Activated CD4-positive, alpha-beta memory T cell treated with anti-CD3 and anti-CD28 coated beads for 36 hours (primary cell): Measurements from ENCODE around the gene IL11. TPM values are rescaled to one million over a fixed set of nuclear protein-coding genes. Genes with fewer than 3 reads are reported as not detected.
A peak's percentile ranks its signal among the peaks of the same experiment; 100 is the strongest.

ENCODE experiments used
- CTCF ChIA-PET: fragments of 350-600 bp; sonication (Branson Sonifier 250); formaldehyde crosslinking; loops from one replicate; lab custom pipeline; 2021; ENCODE audit warnings: antibody characterized with exemption, inconsistent platforms; lab: Charles Lee
- POLR2A ChIA-PET: fragments of 350-600 bp; sonication (Branson Sonifier 250); formaldehyde crosslinking; loops from one replicate; lab custom pipeline; 2021; ENCODE audit warnings: antibody characterized with exemption; lab: Charles Lee
- DNase-seq: peaks from one replicate; pipeline ENCODE4 v3.0.0-alpha.2; 2020
- H3K27ac Mint-ChIP-seq: one replicate; pipeline ENCODE4 v1.8.0; 2021; ENCODE audit warnings: mixed read lengths
- H3K27me3 Mint-ChIP-seq: one replicate; pipeline ENCODE4 v1.8.0; 2021; ENCODE audit warnings: mixed read lengths
- H3K36me3 Mint-ChIP-seq: one replicate; pipeline ENCODE4 v1.8.0; 2021; ENCODE audit warnings: mixed read lengths
- H3K4me1 Mint-ChIP-seq: one replicate; pipeline ENCODE4 v1.8.0; 2021; ENCODE audit warnings: low read depth, mixed read lengths
- H3K4me3 Mint-ChIP-seq: one replicate; pipeline ENCODE4 v1.8.0; 2021; ENCODE audit warnings: mild to moderate bottlenecking, mixed read lengths
- H3K9me3 Mint-ChIP-seq: one replicate; pipeline ENCODE4 v1.8.0; 2021; ENCODE audit warnings: mixed read lengths
- intact Hi-C: fragments of 100-400 bp; cut with micrococcal nuclease; formaldehyde crosslinking; loops from one replicate; pipeline ENCODE4 v1.15.1; 2023
- total RNA-seq, 2 experiments: library from RNA; stranded (reverse); gene quantifications; one replicate each; pipeline ENCODE4 v1.2.3, GENCODE V29; 2021

IL11 gene
- total RNA-seq, 2 experiments from 2014 or later: 0.17 to 0.39 TPM

DNA sequence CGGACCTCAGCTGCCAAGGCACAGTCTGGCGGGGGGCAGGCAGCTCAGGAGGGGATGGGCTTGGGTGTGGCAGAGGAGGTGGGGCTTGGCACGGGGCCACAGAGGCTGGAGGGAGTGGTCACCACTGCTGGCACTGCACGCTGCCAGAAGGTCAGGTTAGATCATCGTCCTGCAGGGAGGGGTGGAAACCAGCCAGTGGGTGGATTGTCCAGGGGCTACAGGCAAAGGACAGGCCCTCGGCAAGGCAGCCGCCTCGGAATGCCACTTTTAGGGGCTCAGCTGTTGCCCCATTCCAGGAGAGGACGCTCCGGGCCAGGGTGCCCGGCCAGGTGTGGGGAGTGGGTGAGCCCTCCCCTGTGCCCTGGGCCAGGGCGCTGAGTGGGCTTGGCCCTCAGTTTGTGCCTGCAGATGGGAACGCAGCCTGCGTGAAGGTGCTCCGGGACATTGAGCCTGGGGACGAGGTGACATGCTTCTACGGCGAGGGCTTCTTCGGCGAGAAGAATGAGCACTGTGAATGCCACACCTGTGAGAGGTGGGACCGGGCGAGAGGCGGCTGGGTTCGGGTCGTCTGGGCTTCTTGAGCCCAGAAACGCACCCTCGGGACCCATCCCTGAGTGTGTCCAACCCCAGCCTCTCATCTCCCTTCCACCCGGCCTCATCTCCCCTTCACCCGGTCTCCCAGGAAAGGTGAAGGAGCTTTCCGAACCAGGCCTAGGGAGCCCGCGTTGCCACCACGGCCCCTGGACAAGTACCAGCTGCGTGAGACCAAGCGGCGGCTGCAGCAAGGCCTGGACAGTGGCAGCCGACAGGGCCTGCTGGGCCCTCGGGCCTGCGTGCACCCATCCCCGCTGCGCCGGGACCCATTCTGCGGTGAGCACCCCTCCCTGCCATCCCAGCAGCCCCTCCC lies 24.2 kb downstream of the IL11 start:
- ChIA-PET POLR2A (no interaction called here), CTCF (no interaction called here)
- Mint-ChIP-seq H3K9me3 (no peaks in the 10 kb centered on the region), H3K4me1 (peaks cover 6% of the 10 kb centered on the region), H3K4me3 (no peak overlapping the region), H3K27ac (no peak overlapping the region), H3K27me3 (peaks cover 2% of the 10 kb centered on the region), H3K36me3 (peaks cover 14% of the 10 kb centered on the region)
- intact Hi-C loops: no loop called here
- no peak for DNase-seq

DNA sequence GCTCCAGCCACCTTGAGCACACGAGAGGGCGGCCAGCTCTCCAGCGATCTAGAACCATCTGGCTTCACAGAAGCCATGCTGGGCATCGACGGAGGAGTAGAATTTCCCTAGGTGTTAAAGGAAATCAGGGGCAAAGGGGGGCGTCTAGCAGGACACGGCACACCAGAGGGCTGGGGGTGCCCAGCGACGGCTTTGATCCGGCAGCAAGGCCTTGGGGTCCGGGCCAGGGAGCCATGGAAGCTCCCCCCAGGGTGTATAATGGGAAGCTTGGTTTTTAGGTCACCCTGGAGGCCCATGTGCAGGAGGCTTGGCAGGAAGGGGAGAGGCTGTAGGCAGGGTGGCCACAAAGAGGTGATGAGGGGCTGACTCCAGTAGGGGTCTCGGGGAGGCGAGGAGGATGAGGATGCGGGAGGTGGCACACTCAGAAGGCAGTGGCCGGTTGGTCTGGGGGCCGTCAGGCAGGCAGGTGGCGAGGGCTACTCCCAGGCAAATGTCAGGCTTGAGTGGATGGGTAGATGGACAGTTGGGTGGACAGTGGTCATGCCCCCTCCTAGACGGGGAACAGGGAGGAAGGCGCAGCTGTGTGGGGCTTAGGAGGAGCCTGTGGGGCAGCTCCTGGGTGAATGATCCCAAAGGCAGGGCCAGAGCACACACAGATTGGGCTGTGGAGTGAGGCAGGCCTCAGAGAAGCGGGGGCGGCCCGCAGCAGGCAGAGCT lies 25.0 kb downstream of the IL11 start:
- Mint-ChIP-seq H3K4me3 (no peak overlapping the region), H3K9me3 (no peaks in the 10 kb centered on the region), H3K4me1 (peaks cover 6% of the 10 kb centered on the region), H3K36me3 (peaks cover 14% of the 10 kb centered on the region), H3K27ac (no peak overlapping the region), H3K27me3 (no peaks in the 10 kb centered on the region)
- POLR2A ChIA-PET: no interaction called here
- intact Hi-C loops: no loop called here
- CTCF ChIA-PET: no interaction called here
- no peak for DNase-seq

DNA sequence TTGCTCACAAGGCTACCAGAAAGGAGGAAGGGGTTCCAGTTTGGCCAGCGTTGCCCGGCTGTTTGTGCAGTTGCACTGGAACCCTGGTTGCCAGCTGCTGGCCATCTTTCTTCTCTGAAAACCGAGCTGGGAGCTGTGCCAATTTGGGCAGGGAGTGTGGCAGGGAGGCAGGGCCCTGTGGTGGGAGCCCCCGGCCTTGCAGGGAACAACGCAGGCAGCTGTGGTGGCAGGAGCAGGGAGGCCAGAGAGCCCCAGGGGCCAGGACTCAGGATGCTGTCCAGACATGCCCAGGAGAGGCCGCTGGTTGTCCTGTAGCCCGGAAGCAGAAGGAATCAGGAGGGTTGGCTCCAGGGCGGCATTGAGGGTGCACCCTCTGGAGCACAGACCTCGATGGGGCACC lies 25.8 kb downstream of the IL11 start:
- DNase-seq: no peak
- Mint-ChIP-seq H3K36me3 (peaks cover 14% of the 10 kb centered on the region), H3K27ac (no peak overlapping the region), H3K27me3 (no peaks in the 10 kb centered on the region), H3K9me3 (no peaks in the 10 kb centered on the region), H3K4me3 (no peak overlapping the region), H3K4me1 (peaks cover 8% of the 10 kb centered on the region)
- CTCF ChIA-PET: no interaction called here
- intact Hi-C loops: no loop called here
- POLR2A ChIA-PET: no interaction called here

DNA sequence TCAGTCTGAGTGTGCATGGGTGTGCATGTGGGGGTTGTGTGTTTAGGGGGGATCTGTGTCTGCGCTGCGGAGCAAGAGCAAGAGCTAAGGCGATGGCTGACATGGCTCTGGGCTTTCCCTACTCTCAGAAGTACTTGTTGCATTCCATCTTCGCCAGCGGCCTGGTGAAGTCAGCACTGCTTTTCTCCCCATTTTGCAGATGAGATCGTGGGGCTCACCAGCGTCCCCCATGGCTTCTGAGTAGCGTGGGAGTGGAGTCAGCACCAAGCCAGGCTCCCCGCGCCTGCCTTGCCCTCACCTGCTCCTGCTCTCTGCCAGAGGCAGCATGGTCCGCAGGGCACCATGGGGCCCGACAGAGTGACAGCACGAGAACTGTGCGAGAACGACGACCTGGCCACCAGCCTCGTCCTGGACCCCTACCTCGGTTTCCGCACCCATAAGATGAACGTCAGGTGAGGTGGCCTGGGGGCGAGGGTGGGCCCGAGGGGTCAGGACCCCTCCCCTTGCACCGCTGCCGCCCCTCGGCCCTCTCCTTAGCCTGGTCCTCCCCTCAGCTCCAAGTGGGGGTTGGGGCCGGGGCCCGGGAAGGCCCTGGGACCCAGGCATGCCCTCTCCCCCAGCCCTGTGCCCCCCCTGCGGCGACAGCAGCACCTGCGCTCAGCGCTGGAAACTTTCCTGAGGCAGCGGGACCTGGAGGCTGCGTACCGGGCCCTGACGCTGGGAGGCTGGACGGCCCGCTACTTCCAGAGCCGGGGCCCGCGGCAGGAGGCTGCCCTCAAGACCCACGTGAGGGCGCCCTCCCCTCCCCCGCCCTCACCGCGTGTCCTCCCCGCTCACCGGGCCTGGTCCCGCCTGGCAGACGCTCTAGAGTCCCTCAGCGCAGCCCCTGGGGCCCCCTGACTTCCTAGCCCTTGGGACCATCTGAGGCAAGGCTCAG lies 28.4 kb downstream of the IL11 start:
- peak overlapping the region; percentile 66 for H3K4me3 Mint-ChIP-seq
- H3K27ac Mint-ChIP-seq: no peak overlapping the region
- peaks cover 14% of the 10 kb centered on the region for H3K36me3 Mint-ChIP-seq
- no peak for DNase-seq
- intact Hi-C loops: no loop called here
- H3K27me3 Mint-ChIP-seq: peaks cover 3% of the 10 kb centered on the region
- POLR2A ChIA-PET: interaction anchor here (1.3 kb wide), 1 partner anchor 41 kb away, joined by 3 read pairs; no protein-coding TSS in a partner anchor
- H3K4me1 Mint-ChIP-seq: peaks cover 13% of the 10 kb centered on the region
- H3K9me3 Mint-ChIP-seq: no peaks in the 10 kb centered on the region
- CTCF ChIA-PET: no interaction called here

DNA sequence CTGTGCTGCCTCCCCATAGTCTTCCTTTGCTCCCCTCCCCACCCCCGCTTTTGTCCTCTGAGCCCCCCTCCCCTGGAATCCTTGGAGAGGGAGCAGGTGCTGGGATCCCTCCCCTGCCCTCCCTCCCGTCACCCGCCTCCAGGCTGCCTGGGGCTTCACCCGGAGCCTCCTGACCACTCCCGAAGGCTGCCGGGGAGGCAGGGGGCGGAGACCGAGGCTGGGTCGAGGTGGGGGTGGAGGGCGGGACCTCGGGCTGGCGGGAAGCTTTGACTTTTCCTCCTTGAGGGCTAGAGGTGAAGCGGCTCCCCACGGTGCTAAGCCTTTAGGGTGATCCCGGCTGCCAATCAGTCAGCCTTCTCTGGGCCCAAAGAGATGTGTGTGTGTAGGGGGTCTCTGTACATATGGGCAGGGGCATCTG lies 29.1 kb downstream of the IL11 start:
- peaks cover 13% of the 10 kb centered on the region for H3K4me1 Mint-ChIP-seq
- H3K9me3 Mint-ChIP-seq: no peaks in the 10 kb centered on the region
- intact Hi-C loops: no loop called here
- ChIA-PET CTCF (interaction anchor here (1.0 kb wide), 1 partner anchor 39 kb away, joined by 3 read pairs; no protein-coding TSS in a partner anchor), POLR2A (interaction anchor here (1.3 kb wide), 1 partner anchor 40 kb away, joined by 3 read pairs; no protein-coding TSS in a partner anchor)
- H3K36me3 Mint-ChIP-seq: peaks cover 14% of the 10 kb centered on the region
- peak overlapping the region; percentile 87 for H3K4me3 Mint-ChIP-seq
- peaks cover 6% of the 10 kb centered on the region for H3K27me3 Mint-ChIP-seq
- peak; percentile 85 for DNase-seq
- H3K27ac Mint-ChIP-seq: peak overlapping the region; percentile 59

DNA sequence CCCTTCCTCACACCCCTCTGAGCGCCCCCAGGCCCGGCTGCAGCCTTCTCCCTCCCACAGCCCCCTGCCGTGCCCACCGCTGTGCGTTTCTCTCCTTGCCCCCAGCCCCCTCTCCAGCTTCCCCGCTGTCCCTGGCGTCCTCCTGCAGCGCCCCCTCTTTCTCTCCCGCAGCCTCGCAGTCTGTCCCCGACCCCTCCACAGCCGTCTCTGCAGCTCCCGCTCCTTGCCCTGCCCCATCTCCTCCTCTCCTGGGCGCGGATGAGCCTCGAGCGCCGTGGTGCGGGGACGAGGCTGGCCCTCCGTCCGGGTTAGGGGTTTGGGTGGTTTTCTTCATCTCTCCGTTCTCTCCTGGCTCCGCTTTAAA lies 29.5 kb downstream of the IL11 start:
- peak; percentile 51 for DNase-seq
- POLR2A ChIA-PET: interaction anchor here (1.3 kb wide), 1 partner anchor 40 kb away, joined by 3 read pairs; no protein-coding TSS in a partner anchor
- Mint-ChIP-seq H3K4me1 (peaks cover 13% of the 10 kb centered on the region), H3K27ac (peak overlapping the region; percentile 95), H3K4me3 (peak overlapping the region; percentile 87), H3K9me3 (no peaks in the 10 kb centered on the region), H3K27me3 (peaks cover 6% of the 10 kb centered on the region), H3K36me3 (peaks cover 14% of the 10 kb centered on the region)
- CTCF ChIA-PET: interaction anchor here (1.0 kb wide), 1 partner anchor 38 kb away, joined by 3 read pairs; no protein-coding TSS in a partner anchor
- intact Hi-C loops: no loop called here

DNA sequence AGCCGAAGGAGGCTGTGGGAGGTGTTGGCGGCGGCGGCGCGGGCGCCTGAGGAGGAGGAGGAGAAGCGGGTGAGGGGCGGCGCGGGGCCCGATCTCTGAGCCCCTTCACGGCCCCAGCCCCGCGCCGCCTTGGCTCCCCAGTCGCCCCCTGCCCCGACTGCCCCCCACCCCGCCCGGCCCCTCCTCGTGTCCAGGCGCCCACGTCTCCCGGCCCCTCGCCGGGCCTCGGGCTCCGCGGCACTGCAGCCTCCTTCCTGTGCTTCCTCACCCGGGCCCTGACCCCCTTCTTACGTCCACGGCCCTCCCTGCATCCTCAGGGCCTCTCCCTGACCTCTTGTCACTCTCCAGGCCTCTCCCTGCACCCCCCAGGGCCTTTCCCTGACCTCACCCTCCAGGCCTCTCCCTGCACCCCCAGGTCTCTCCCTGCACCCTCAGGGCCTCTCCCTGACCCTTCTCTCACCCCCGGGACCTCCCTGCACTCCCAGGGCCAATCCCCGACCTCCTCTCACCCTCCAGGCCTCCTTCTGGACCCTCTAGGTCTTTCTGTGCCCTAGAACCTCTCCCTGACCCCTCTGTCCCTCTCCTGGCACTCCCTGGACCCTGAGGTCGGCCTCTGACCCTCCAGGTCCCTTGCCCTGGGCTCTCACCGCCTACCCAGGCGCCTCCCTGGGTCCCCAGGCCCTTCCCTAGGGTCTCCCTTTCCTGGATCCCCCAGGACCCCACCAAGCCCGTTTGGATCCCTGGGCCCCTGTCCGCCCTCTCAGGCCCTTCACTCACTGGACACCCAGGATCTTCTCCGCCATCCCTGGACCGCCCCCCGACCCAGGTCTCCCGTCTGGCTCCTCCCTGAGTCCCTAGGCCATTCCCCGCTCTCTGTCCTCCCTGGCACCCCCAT lies 30.1 kb downstream of the IL11 start:
- ChIA-PET CTCF (interaction anchor here (0.6 to 2.1 kb wide), 13 partner anchors 9 to 294 kb away, joined by 3 to 30 read pairs (median 4); partner anchors contain the start of genes TMEM238, UBE2S and ZNF784), POLR2A (interaction anchor here (0.7 to 2.0 kb wide), 20 partner anchors 9 to 891 kb away, joined by 3 to 38 read pairs (median 4); partner anchors contain the start of genes FIZ1, HSPBP1, ISOC2 and LENG8)
- intact Hi-C loops: loop anchor here (1.0 to 2.0 kb wide), 8 partner anchors 37 to 876 kb away; partner anchors contain the start of genes FIZ1, HSPBP1, ISOC2 and PPP6R1
- H3K27ac Mint-ChIP-seq: peak overlapping the region; percentile 95
- no peaks in the 10 kb centered on the region for H3K9me3 Mint-ChIP-seq
- H3K4me1 Mint-ChIP-seq: peaks cover 13% of the 10 kb centered on the region
- peak; percentile 46 for DNase-seq
- peaks cover 7% of the 10 kb centered on the region for H3K36me3 Mint-ChIP-seq
- peak overlapping the region; percentile 87 for H3K4me3 Mint-ChIP-seq
- peaks cover 6% of the 10 kb centered on the region for H3K27me3 Mint-ChIP-seq

DNA sequence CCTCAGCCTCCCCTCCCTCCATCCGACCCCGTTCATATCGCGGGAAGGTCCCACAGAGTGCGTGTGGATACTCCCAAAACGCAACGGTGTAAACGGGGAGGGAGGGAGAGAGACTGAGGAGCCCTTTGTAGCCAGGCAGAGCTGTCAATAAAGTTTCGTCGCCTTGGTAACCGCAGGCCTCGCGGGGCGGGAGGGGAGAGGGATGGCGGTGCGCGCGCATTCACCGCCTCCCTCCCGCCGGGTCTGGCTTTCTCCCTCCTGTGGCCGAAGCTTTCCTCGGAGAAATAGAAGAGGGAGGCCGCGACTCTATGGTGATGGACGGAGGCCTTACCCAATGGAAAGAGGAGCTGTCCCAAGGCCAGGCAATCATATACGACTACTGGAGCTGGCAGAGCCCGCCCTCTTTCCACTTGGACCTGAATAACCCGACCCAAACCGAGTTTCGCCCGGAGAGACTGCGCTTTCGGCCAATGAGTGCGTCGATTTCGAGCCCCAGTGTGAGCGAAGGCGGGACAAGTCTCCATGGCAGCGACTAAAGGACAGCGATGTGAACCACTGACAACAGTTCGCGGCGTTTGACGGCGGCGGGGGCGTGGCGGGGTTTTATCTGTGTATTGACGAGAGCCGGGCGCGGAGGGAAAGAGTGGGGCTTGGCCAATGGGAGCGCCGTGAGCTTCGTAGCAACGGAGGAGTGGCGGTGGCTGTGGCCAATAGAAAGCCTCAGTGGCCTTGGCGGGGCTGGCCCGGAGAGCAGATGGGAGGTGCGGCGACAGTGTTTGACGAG lies 31.0 kb downstream of the IL11 start, which contains the start of gene KMT5C:
Gene KMT5C, plus strand, starts transcription at position 772 of the 784 bp plus-strand sequence. CDS start 2,061 bp downstream, outside the sequence.
- H3K27ac Mint-ChIP-seq: peak within 1 kb of the TSS; percentile 95
- H3K27me3 Mint-ChIP-seq: peaks cover 6% of the 10 kb centered on the region
- peaks cover 13% of the 10 kb centered on the region for H3K4me1 Mint-ChIP-seq
- ChIA-PET POLR2A (interaction anchor here (0.6 to 2.0 kb wide), 23 partner anchors 8 to 891 kb away, joined by 3 to 38 read pairs (median 3); partner anchors contain the start of genes FIZ1, HSPBP1, ISOC2 and LENG8), CTCF (interaction anchor here (0.6 to 2.1 kb wide), 14 partner anchors 10 to 294 kb away, joined by 3 to 30 read pairs (median 4); partner anchors contain the start of genes TMEM238, UBE2S and ZNF784)
- intact Hi-C loops: loop anchor here (1.0 to 2.0 kb wide), 8 partner anchors 36 to 875 kb away; partner anchors contain the start of genes FIZ1, HSPBP1, ISOC2 and PPP6R1
- peak; percentile 100 for DNase-seq
- no peaks in the 10 kb centered on the region for H3K9me3 Mint-ChIP-seq
- H3K4me3 Mint-ChIP-seq: peak within 1 kb of the TSS; percentile 87
- H3K36me3 Mint-ChIP-seq: peaks cover 4% of the 10 kb centered on the region

DNA sequence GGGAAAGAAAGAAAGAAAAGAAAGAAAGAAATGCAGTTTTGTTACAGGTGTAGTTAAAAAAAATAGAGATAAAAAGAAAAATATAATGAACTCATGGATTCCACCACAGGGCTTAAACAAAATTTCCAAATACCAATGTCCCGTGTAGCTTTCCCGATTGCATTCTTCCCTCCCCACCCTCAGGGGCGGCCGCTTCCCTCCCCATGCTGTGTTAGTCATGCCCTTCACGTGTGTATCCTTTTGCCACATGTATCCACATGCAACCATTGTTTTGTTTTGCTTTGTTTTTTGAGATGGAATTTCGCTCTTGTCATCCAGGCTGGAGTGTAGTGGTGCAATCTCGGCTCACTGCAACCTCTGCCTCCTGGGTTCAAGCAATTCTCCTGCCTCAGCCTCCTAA lies 34.2 kb downstream of the IL11 start:
- intact Hi-C loops: no loop called here
- ChIA-PET CTCF (interaction anchor here (0.6 kb wide), 1 partner anchor 101 kb away, joined by 3 read pairs; no protein-coding TSS in a partner anchor), POLR2A (no interaction called here)
- Mint-ChIP-seq H3K27ac (no peak overlapping the region), H3K4me3 (no peak overlapping the region), H3K4me1 (peaks cover 7% of the 10 kb centered on the region), H3K9me3 (no peaks in the 10 kb centered on the region), H3K36me3 (no peaks in the 10 kb centered on the region), H3K27me3 (peaks cover 8% of the 10 kb centered on the region)
- no peak for DNase-seq
